Stimulated activated CD8-positive, alpha-beta memory T cell treated with anti-CD3 and anti-CD28 coated beads, Interleukin-7, amount 100 ng/mL, for 1 hour (primary cell): ENCODE data around the gene HIVEP1.

ENCODE experiments used
- DNase-seq, 2 donors: peaks; one replicate each; pipeline ENCODE4 v3.0.0-alpha.2; 2020; ENCODE audit warnings: low read depth in 2 of 2

The HIVEP1 gene

GRCh38 chr6:12048609-12049008, 36.5 kb downstream of the HIVEP1 start:
- no peak for DNase-seq

- no peak for DNase-seq
Measured at GRCh38 chr6:12049165-12049564, 37.1 kb downstream of the HIVEP1 start.

- no peak for DNase-seq
Measured at GRCh38 chr6:12051861-12052368, 39.8 kb downstream of the HIVEP1 start.

GRCh38 chr6:12058172-12058961, 46.3 kb downstream of the HIVEP1 start:
- no peak for DNase-seq

- peak; percentile 28 to 30 for DNase-seq
Measured at GRCh38 chr6:12060780-12061609, 48.9 kb downstream of the HIVEP1 start.

GRCh38 chr6:12062605-12063004, 50.5 kb downstream of the HIVEP1 start:
- no peak for DNase-seq

GRCh38 chr6:12064131-12064530, 52.0 kb downstream of the HIVEP1 start:
- DNase-seq = no peak

GRCh38 chr6:12064538-12065071, 52.5 kb downstream of the HIVEP1 start:
- no peak for DNase-seq

- DNase-seq = no peak
Measured at GRCh38 chr6:12065321-12066140, 53.4 kb downstream of the HIVEP1 start.

- DNase-seq = no peak
Measured at GRCh38 chr6:12066297-12066696, 54.2 kb downstream of the HIVEP1 start.

GRCh38 chr6:12068899-12069557, 56.9 kb downstream of the HIVEP1 start:
- DNase-seq = no peak

GRCh38 chr6:12069891-12070529, 57.9 kb downstream of the HIVEP1 start:
- DNase-seq = no peak

- DNase-seq = no peak
Measured at GRCh38 chr6:12071064-12071615, 59.0 kb downstream of the HIVEP1 start.

- DNase-seq = no peak
Measured at GRCh38 chr6:12075067-12075563, 63.0 kb downstream of the HIVEP1 start.

GRCh38 chr6:12077021-12077710, 65.1 kb downstream of the HIVEP1 start:
- no peak for DNase-seq

GRCh38 chr6:12078014-12078413, 65.9 kb downstream of the HIVEP1 start:
- DNase-seq = no peak

- DNase-seq = no peak
Measured at GRCh38 chr6:12081771-12082170, 69.7 kb downstream of the HIVEP1 start.

GRCh38 chr6:12082368-12082767, 70.3 kb downstream of the HIVEP1 start:
- DNase-seq = no peak

- no peak for DNase-seq
Measured at GRCh38 chr6:12083302-12083701, 71.2 kb downstream of the HIVEP1 start.
